ENCODE measurements around the gene NME7. TPM values are rescaled to one million over a fixed set of nuclear protein-coding genes. Genes with fewer than 3 reads are reported as not detected.
"Not testable (repeated sequence)": the region's sequence is repeated elsewhere in the genome, so short reads cannot be mapped to it uniquely, and the experiment has no call there.

The NME7 gene
- polyA plus RNA-seq, 4 donors = 42.6 to 185 (median 125) TPM

DNA sequence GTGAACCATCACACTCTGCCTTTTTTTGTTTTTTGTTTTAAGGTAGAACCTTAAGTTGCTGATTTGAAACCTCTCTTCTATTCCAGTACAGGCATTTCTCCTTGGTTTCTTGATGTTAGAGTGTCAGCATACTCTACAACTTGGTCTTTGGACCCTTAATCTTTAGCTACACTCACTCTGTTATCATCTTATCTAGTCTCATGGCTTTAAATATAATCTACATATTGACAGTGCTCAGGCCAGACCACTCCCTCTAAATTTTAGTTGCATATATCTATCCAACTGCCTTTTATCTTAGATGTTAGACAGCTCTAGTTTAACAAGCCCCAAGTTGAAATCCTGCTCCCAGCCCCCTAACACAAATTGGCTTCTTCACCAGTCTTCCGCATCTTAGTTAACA lies 22.1 kb downstream of the NME7 start:
- no peak for DNase-seq (ENCODE audit: low read depth in 4 of 4, low spot score in 3 of 4)

DNA sequence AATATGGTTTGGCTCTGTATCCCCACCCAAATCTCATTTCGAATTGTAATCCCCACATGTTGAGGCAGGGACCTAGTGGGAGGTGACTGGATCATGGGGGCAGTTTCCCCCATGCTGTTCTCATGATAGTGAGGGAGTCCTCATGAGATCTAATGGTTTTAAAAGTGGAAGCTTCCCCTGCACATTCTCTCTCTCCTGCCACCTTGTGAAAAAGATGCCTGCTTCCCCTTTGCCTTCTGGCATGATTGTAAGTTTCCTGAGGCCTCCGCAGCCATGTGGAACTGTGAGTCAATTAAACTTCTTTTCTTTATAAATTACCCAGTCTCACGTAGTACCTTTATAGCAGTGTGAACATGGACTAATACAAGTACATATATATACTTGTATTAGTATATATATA lies 25.5 kb downstream of the NME7 start:
- not testable (repeated sequence) for DNase-seq (ENCODE audit: low read depth in 4 of 4, low spot score in 3 of 4)

DNA sequence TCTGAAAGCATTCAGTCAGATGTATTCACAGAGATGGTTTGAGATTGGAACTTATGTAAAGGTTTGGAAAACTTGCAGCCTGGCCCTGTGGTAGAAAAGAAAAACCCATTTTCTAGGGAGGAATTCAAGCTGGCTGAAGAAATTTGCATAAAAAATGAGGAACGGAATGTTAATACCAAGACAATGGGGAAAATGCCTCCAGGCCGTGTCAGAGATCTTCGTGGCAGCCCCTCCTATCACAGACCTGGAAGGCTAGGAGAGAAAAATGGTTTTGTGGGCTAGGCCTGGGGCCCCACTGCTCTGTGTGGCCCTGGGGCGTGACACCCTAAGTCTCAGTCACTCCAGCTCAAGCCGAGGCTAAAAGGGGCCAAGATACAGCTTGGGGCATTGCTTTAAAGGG lies 26.7 kb downstream of the NME7 start:
- DNase-seq (ENCODE audit: low read depth in 4 of 4, low spot score in 3 of 4) = no peak

DNA sequence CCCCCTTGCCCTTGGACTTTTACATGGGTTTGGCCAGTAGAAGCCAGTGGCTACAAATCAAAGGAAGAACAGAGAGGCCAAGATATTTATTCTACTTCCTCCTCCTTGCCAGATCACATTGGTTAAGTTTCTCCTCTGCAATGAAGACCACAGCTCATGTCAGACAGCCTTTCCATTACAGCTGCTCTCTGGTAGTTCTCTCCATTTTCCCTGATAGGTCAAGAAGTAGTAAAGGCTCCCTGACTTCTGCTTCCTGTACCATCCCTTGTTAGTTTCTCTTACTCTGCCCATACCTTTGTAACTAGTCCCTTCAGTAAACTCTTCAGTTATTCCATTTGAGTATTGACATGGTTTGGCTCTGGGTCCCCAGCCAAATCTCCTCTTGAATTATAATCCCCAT lies 27.8 kb downstream of the NME7 start:
- DNase-seq (ENCODE audit: low read depth in 4 of 4, low spot score in 3 of 4) = no peak

DNA sequence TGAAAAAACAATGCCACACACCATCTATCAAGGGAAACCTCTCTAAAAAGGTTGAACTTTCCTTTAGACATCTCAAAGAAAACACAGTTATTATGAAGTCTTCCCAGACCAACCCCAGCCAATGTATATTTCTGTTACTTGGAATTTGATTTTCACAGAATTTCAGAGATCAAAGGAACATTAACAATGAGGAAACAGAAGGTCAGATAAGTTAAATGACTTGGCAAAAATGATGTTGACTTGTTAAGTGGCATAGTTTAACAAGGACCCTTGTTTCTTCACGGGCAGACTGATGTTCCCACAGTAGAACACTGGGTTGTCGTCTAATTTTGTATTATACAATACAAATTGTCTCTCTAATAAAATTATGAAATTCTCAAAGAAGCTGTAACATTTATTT lies 29.0 kb downstream of the NME7 start:
- no peak for DNase-seq (ENCODE audit: low read depth in 4 of 4, low spot score in 3 of 4)

DNA sequence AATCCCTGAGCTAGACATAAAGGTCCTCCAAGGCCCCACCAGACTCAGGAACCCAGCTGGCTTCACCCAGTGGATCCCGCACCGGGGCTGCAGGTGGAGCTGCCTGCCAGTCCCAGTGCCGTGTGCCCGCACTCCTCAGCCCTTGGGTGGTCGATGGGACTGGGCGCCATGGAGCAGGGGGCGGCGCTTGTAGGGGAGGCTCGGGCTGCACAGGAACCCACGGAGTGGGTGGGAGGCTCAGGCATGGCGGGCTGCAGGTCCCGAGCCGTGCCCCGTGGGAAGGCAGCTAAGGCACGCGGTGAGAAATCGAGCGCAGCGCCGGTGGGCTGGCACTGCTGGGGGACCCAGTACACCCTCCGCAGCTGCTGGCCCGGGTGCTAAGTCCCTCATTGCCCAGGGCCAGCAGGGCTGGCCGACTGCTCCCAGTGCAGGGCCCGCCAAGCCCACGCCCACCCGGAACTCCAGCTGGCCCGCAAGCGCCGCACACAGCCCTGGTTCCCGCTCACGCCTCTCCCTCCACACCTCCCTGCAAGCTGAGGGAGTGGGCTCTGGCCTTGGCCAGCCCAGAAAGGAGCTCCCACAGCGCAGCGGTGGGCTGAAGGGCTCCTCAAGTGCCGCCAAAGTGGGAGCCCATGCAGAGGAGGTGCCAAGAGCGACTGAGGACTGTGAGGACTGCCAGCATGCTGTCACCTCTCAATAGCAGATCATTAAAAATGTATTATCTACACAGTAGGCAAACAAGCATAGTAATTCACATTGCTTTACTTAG lies 30.5 kb downstream of the NME7 start:
- DNase-seq (ENCODE audit: low read depth in 4 of 4, low spot score in 3 of 4) = not testable (repeated sequence)

DNA sequence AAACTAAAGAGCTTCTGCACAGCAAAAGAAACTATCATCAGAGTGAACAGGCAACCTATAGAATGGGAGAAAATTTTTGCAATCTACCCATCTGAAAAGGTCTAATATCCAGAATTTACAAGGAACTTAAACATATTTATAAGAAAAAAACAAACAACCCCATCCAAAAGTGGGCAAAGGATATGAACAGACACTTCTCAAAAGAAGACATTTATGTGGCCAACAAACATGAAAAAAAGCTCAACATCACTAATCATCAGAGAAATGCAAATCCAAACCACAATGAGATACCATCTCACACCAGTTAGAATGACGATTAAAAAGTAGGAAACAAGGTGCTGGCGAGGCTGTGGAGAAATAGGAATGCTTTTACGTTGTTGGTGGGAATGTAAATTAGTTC lies 32.9 kb downstream of the NME7 start:
- DNase-seq (ENCODE audit: low read depth in 4 of 4, low spot score in 3 of 4) = not testable (repeated sequence)

DNA sequence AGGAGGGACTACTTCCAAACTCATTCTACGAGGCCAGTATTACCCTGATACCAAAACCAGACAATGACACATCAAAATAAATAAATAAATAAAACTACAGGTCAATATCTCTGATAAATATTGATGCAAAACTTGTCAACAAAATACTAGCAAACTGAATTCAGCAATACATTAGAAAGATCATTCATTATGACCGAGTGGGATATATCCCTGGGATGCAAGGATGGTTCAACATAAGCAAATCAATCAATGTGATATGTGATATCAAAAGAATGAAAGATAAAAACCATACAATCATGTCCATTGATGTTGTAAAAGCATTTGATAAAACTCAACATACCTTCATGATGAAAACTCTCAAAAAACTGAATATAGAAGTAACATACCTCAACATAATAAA lies 36.7 kb downstream of the NME7 start:
- DNase-seq (ENCODE audit: low read depth in 4 of 4, low spot score in 3 of 4) = no peak

DNA sequence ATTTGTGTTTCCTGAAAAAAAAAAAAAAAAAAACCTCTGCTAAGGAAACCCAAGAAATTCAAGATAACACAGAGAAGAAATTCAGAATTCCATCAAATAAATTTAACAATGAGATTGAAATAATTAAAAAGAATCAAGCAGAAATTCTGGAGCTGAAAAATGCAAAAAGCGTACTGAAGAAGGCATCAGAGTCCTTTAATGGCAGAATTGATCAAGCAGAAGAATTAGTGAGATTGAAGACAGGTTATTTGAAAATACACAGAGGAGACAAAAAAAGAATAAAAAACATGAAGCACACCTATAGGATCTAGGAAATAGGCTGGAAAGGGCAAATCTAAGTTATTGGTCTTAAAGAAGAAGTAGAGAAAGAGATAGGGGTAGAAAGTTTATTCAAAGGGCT lies 38.2 kb downstream of the NME7 start:
- DNase-seq (ENCODE audit: low read depth in 4 of 4, low spot score in 3 of 4) = no peak

DNA sequence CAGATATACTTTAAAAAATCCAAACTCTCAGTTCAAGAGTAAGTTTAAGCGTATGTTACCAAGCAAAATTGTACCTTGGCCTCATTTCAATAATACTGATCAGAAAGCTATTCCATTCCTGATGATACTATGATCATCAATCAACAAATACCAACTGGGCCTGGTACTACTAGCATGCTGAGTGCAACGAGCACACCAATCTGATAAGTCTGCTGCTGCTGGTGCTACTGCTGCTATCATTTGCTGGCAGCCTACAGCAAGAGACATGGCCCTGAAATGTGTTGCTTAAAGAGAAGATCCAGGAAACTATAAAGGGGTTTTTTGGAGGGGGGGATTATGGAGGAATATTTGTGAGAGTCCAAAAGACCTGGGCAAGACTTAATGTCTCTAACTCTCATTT lies 39.7 kb downstream of the NME7 start:
- DNase-seq (ENCODE audit: low read depth in 4 of 4, low spot score in 3 of 4) = no peak

DNA sequence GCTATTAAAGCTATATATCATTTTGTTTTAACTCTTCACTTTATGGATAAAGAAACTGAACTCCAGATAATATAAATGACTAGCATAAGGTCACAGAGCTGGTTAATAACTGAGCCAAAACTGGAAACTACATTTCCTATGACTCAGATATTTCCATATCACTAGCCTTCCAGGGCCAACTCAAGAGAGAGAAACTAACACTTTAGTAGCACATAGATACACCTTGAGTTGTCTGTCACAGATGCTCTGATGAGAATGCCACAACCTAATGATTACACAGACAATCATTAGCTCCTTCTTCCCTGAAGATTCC lies 40.7 kb downstream of the NME7 start:
- DNase-seq (ENCODE audit: low read depth in 4 of 4, low spot score in 3 of 4) = no peak

DNA sequence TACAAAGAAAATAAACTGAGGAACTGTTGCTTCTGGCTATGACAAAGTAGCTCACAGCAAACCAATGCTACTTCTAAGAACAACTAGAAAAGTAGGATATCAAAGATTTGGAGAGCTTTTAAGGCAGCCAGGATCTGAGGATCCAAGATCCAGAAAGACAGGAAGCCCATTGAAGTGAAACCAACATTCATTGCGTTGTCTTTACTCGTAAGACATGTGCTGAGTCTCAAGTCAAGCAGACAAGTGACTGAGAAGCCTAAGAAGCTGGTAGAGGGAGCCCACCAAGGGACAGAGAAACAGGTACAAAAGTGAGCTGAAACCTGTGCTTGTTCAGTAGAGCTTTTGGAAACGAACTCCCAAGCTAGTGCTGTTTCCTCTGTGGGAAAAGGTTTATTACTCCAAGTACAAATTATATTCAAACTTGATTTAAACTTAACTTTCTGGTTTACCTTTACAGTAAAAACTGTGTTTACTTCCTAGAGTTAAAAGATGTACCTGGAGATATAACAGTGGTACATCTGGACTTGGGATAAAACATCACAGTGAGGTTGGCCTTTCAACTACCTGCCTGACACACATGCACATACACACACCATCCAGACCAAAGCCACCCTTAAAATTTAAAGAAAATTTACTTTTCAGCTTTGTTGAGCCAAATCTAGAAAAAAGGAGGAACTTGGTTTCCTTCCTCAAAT lies 41.2 kb downstream of the NME7 start:
- DNase-seq (ENCODE audit: low read depth in 4 of 4, low spot score in 3 of 4) = no peak

DNA sequence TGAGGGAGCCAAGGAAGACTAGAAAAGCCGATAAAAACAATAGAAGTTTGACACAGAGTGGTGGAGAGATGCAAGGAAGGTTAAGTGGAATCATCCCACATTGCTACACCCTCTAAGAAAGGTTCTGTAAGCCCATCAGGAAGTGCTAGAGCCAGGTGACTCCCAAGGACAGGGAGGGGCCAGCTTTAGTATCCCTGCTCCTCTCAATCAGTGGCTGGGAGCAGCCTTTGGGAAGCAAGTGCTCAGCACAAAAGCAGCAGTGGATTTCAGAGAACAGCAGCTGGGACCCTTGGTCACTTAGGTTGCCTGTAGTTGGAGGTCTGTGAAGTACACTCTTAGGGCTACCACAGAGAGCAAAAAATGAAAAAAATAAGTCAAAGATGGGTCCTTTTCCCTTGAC lies 42.5 kb downstream of the NME7 start:
- no peak for DNase-seq (ENCODE audit: low read depth in 4 of 4, low spot score in 3 of 4)

DNA sequence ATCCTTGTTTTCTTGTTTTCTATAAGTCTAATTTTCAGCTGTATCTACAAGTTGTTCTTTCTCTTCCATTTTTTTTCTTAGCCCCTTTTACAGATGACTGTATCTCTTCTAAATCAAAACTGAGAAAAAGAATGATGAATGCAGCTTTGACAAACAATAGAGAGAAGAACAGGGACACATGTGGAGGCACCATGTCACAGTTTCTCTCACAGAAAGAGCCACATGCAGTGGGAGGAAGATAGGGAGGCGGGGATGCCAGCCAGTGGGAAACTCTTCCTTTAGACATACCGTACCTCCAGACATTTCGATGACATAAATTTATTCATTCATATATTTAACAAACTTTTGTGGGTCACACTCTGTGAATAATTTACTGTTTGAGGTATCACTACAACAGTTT lies 45.5 kb downstream of the NME7 start:
- DNase-seq (ENCODE audit: low read depth in 4 of 4, low spot score in 3 of 4) = no peak

DNA sequence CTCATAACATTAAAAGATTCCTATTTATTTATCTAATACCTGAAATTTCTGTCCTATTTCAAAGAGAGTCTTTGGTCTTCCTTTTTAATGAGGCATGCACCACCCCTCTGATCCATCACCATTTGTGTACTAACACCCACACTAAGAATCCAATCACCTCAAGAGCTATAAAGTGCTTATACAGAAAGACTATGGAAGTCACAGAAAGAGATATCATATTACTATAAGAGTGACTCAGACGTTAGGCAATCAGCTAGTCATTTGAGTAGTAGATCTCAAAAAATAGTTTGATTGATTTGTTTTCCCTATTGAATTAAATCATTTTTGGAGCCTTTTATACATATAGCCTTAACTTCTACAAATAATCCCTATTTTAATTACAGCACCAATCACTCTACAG lies 46.1 kb downstream of the NME7 start:
- no peak for DNase-seq (ENCODE audit: low read depth in 4 of 4, low spot score in 3 of 4)

DNA sequence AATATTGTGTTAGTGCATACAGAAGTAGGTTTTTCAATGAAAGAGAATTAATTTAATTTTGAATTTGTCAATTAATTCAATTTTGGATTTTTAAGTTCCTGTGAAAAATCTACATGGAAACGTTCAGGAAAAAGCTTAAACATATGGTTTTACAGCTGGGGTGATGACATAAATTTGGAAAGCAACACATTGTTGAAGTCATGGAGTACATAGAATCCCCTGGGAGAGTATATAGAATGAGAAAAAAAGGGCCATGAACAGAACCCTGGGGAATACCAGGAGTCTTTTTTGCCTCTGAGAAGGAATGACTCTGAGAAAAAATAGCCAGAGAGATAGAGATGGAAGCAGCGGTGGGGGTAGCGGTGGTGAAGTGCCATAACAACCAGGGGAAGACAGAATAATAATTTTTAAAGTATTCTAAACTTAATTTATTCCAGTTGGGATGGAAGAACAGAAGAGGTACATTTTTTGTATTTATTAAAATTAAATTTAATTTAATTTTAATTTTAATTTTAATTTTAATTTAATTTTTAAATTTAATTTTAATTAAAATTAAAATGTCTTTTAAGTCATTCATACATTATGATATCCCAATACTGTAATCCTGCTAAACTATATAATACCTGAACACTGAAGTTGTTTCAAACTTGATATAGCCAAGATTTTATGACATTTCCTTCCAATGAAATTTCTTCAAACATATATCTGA lies 48.9 kb downstream of the NME7 start:
- DNase-seq (ENCODE audit: low read depth in 4 of 4, low spot score in 3 of 4) = no peak

DNA sequence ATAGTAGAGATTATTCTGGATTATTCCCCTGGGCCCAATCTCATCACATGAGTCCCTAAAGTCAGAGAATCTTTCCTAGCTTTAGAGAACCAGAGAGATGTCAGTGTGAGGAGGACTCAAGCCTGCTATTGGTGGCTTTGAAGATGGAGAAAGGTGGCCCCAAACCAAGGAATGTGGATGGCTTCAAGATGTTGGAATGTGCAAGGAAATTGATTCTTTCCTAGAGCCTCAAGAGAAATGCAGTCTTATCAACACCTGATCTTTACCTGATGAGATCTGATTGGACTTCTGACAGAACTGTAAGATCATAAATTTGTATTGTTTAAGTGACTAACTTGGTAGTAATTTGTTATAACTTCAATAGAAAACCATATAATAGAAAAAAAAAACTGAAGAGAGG lies 51.0 kb downstream of the NME7 start:
- no peak for DNase-seq (ENCODE audit: low read depth in 4 of 4, low spot score in 3 of 4)

DNA sequence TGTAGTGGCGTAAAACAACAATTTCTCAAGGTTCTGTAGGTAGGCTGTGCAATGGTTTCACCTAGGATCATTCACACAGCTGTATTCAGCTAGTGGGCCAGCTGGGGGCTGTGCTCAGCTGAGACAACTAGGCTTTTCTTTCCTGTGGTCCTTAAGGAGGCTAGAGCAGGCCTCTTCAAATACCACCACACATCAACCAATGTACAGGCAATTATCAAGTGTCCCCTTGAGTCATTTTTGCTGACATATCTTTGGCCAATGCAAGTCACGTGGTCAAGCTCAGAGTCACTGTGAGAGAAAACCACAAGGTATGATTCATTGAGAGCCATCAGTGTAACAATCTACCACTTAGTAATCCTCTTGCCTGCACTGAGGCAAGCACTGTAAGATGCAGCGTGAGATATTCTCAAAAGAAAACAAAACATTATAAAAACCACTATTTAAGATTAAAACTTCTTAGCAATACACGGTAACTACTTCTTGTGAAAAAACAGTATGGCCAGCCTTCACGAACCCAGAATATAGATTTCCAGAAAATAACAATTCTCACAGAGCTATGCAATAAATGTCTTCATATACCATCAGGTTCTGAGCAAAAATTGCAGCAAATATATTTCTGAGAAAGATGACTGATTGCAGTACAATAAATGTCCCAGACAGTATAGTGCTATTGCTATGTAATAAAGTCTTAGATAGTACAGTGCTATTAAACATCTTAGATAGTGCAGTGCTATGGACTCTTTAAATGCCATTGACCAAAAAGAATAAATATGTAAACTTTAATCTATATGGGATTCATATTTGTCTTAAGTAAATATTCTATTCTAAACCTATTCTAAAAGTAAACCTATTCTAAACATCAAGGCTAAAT lies 55.3 kb downstream of the NME7 start:
- no peak for DNase-seq (ENCODE audit: low read depth in 4 of 4, low spot score in 3 of 4)

DNA sequence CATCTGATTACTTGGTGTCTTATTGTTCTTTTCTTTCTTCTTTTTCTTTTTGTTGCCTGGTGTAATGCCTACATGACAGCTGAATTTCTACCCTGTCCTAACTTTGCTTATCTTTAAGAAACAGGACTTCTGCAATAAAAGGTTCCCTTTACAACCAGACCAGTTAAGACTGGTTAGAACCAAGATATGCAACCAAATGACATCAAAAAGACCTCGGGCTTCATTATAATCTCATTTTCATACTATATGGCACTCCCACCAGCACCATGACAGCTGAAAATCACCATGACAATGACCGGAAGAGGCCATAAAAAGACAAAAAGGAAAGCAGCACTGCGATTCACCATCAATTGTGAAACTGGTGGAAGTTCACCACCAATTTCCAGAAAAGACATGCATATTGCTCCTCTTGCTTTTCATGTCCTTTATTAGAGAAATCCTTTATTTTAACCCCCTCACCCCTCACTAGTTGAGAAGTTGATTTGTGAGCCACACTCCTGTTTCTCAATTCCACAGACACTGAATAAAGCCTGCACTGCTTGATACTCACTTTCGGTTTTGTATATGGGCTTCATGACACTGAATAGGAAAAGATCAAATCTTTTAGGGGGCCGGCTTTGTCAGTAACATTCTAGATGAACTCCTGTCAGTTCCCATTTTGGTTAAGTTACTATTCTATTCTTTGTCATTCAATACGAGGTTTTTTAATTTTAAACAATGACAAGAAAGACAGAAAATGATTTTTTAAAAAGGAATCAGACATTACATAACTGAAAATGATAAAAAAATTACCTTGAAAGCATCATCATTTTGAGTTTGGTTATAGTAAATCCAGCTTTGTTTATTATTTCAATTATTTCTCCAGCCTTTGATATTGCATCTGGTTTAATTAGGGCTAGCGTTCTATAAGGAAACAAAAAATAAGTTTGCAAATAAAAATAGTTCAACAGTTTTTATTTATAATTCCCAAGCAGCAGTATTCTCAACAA lies 58.1 kb downstream of the NME7 start:
- no peak for DNase-seq (ENCODE audit: low read depth in 4 of 4, low spot score in 3 of 4)

Measured in left renal pelvis (tissue), 4 donors.